ENCODE results near the gene CDPF1. TPM values are rescaled to one million over a fixed set of nuclear protein-coding genes. Genes with fewer than 3 reads are reported as not detected.

Gene CDPF1
- total RNA-seq, 1 experiment from 2014 or later, result 16.3 TPM

DNA sequence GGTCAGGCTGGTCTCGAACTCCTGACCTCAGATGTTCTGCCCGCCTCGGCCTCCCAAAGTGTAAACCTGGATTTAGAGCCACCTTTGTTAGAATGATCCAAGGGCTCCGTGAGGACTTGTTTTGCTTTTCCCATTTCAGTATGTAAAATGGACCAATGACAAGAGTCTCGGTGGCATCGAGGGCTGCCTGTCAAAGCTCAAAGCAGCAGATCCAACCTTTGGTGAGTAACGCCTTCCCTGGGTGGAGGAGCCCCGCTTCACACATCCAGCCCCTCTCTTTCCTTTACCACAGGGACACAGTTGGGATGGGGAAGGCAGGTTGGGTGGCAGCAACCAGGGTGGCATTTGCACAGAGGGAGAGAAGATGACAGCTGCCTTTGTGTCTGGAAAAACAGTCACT lies 22.1 kb upstream of the CDPF1 start (continued):
- TF ChIP-seq ELF1 (IDR thresholded peaks at IDR 0.05; ENCODE audit: borderline replicate concordance, low read depth) (no peak), ZFX (IDR thresholded peaks at IDR 0.05) (no peak), FOSL1 (IDR thresholded peaks at IDR 0.05; ENCODE audit: low read depth) (no peak), POLR2A (IDR thresholded peaks at IDR 0.05; ENCODE audit: borderline replicate concordance, extremely low read depth, insufficient read depth, insufficient read length) (no peak)
- TF ChIP-seq, protein P1, sequence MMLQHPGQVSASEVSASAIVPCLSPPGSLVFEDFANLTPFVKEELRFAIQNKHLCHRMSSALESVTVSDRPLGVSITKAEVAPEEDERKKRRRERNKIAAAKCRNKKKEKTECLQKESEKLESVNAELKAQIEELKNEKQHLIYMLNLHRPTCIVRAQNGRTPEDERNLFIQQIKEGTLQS (IDR thresholded peaks at IDR 0.05), result no peak

DNA sequence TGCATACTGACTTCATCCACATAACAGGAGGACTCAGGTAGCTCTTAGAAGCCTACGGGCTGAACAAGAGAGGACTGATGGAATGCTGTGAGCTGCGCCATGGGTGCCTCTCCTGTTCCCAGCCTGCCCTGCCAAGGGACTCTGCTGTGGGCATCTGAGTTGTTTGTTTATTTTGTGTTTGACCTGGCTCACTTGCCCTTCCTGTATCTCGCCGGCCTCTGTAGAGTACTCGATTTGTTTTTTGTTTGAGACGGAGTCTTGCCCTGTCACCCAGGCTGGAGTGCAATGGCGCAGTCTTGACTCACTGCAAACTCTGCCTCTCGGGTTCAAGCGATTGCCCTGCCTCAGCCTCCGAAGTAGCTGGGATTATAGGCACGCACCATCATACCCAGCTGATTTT lies 19.5 kb upstream of the CDPF1 start:
- Histone ChIP-seq H3K9me2 (ENCODE audit: insufficient read depth) (no peaks in the 10 kb centered on the region), H3K4me1 (ENCODE audit: control insufficient read depth in 1 of 2, insufficient read depth in 2 of 2, low read length in 2 of 2) (peaks cover 8 to 25% of the 10 kb centered on the region in 2 experiments), H3K4me2 (ENCODE audit: low read length) (0 out of 2 replicates have a peak overlapping the region, but pooled peaks have one; percentile 81), H2AFZ (ENCODE audit: low read depth, low read length, poor library complexity, severe bottlenecking) (no peak overlapping the region), H3K36me3 (ENCODE audit: control insufficient read depth in 1 of 2, insufficient read depth in 2 of 2, low read length in 2 of 2) (peaks cover 4 to 16% of the 10 kb centered on the region in 2 experiments; a peak in 3 of 4 replicates), H3K27me3 (ENCODE audit: insufficient read depth, low read length) (no peaks in the 10 kb centered on the region), H3K9me3 (ENCODE audit: control insufficient read depth in 1 of 2, insufficient read depth in 1 of 2, low read depth in 1 of 2, low read length in 2 of 2) (no peaks in the 10 kb centered on the region), H3K27ac (ENCODE audit: low read depth, low read length) (no peak overlapping the region), H4K20me1 (ENCODE audit: insufficient read depth) (no peaks in the 10 kb centered on the region), H3K9ac (ENCODE audit: low read length) (no peak overlapping the region), H3K4me3 (replicated peaks in 1 of 2; ENCODE audit: low read depth in 1 of 2, low read length in 2 of 2) (no peak overlapping the region), H3K79me2 (ENCODE audit: insufficient read depth, low read length) (peaks cover 4% of the 10 kb centered on the region; the same call in 1 of the 2 replicates)
- intact Hi-C loops (cut with micrococcal nuclease), result no loop called here
- no TSS peak for BruUV-seq (replicated peaks)
- ATAC-seq (no peak), DNase-seq (ENCODE audit: low read depth, low spot score) (no peak)
- ChIA-PET RAD21 (ENCODE audit: low non-redundant PET in 1 of 2, low total read pairs in 2 of 2, uncharacterized antibody in 2 of 2, unreplicated experiment in 2 of 2) (no interaction called here), CTCF (interaction anchor here (0.6 kb wide), 1 partner anchor 292 kb away, joined by 3 read pairs; the partner anchor contains the start of gene WNT7B), POLR2A (interaction anchor here (1.6 kb wide), 1 partner anchor 27 kb away, joined by 4 read pairs; the partner anchor contains the start of gene GTSE1)
- TF ChIP-seq EGR1 (IDR thresholded peaks at IDR 0.05; ENCODE audit: low read depth) (no peak), POLR2A (IDR thresholded peaks at IDR 0.05; ENCODE audit: borderline replicate concordance, extremely low read depth, insufficient read depth, insufficient read length) (no peak), EZH2phosphoT487 (IDR thresholded peaks at IDR 0.05; ENCODE audit: borderline replicate concordance) (no peak), CBX3 (IDR thresholded peaks at IDR 0.05; ENCODE audit: low read depth) (no peak)

Data from HCT116 (cell line).